ENCODE data around the gene TLE3.
A peak's percentile ranks its signal among the peaks of the same experiment; 100 is the strongest.
"Not testable (repeated sequence)": the region's sequence is repeated elsewhere in the genome, so short reads cannot be mapped to it uniquely, and the experiment has no call there.

Gene TLE3

DNA sequence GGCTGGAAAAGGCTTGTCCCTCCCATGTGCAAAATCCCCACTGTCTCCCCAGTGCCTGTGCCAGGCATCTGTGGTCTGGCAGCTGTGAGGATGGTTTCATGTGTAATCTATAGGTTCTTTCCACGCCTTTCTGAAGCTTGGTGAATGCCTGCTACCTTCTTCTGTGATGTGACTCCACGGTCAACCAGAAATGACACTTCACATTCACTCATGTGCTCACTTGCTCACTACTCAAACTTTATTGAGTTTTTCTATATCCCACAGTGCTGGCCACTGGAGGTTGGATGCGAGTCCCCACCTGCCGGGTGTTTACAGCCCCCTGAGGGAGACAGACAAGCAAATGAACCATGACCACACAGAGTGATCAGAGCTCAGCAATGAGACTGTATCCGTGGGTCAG lies 27.9 kb upstream of the TLE3 start:
- no peak for DNase-seq

DNA sequence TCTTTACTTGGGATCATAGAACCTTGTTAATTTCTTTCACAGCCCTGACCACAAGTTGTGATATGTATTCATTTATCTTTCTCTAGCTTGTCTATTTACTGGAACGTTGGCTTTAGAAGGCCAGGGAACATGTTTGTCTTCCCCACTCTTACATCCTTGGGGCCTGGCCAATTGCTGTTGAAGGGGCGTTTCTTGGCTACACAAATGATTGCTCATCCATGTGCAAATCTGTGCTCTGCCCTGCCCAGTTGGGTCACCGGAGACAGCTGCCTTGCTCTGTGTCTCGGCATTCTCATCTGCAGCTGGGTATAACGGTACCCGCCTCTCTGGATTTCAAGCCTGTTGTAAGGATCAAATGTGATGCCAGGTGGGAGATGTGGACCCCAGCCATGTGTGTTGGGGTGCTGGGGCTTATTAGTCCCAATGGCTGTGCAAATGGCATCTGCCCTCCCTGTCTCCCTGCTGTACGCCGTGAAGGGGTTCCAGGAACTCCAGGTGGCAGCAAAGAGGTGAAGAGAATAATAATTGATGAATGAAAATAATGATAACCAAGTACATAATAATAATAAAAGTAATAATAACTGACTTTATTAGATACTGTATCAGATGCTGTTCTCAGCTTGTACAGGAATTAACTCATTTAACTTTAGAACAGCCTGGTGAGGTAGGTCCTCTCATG lies 24.0 kb upstream of the TLE3 start:
- DNase-seq: no peak

DNA sequence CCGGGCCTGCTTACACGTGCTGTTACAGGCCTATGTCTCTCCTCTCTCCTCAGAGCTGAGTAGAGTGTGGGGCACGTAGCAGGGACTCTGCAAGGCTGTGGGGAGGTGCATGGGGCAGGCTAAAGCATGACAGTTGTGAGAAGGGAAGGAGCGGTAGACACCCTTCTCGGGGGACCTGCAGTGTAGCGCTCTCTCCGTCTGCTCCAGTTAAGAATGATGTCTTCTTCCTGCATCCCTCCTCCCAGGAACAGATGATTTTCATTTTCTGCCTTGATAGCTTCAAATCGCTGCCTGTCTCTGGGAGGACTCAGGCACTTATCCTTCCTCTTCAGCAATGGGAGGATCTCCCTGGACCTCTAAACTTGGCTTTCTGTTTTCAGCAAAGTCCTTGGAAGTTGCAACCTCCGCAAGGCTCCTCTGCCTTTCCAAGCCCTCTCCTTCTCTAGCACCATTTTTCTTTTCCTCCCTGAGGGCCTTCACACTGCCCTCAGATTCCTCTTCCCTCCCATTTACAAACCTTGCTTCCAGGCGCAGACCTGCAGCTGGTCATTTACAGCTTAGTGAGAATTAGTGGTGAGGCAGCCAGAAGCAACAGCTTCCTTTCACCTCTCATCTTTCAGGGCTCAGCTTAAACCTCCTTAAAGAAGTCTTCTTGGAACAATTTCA lies 23.4 kb upstream of the TLE3 start:
- no peak for DNase-seq

DNA sequence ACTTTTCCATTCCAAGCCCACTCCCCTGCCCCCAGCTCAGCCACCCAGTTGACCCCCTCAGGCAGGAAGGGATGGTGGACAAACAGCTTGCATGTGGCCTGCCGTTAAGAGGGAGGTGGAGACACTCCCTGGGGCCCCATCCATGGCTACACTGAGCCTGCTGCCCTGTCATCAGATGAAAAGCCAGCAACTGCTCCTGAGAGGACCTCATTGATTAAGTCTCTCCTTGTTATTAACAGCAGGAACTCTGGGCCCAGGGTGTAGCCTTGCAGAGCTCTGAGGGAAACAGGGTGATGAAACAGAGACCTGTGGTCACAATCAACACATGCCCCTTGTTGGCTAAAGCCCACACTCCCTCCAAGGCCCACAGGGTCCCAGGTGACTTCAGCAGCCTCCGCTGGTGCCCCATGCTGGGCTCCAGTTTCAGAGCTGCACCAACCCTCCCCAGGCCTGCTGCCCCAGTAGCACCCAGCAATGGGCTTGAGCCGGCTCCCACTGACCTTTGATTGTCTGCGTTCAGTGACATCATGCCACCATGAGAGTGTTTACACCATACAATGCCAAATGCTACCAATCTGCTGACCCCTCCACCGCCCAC lies 22.3 kb upstream of the TLE3 start:
- no peak for DNase-seq

DNA sequence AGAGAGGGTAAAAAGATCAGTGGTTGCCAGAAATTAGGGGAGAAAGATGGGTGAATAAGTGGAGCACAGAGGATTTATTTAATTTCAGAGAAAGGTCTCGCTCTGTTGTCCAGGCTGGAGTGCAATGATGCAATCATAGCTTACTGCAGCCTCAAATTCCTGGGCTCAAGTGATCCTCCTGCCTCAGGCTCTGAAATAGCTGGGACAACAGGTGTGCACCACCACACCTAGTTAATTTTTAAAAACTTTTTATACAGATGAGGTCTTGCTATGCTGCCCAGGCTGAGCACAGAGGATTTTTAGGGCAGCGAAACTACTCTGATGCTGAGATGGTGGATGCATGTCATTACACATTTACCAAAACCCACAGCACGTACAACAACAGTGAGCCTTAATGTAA lies 20.9 kb upstream of the TLE3 start:
- DNase-seq: no peak

DNA sequence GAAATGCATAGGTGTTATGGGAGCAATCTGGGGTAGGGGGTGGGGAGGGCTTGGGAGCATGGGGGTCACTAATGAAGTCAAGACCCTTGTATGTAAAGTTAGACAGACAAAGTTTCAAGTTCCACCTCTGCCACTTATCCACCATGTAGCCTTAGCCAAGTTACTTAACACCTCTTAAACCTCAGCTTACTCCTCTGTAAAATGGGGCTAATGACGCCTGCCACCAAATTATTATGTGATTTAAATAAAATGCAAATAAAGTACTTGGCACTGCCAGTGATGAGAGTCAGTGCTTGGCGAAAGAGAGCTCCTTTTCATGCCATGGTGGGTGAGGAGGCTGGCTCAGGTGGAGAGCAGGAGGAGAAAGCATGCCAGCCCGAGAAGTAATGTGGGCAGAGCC lies 18.6 kb upstream of the TLE3 start:
- DNase-seq: no peak

DNA sequence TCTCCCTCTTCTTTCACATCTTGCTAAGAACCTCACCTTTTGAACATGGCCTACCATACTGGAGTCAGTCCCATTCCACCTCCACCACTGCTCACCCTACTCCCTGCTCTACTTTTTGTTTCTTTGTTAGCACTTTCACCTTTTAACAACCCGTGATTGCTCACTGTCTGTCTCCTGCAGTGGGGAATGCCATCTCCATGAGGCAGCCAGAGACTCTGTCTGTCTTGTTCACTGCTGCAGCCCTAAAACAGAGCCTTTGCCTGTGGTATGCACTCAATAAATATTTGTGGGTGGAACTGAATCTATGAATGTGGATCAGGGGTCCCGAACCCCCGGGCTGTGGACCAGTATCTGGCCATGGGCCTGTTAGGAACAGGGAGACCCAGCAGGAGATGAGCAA lies 16.5 kb upstream of the TLE3 start:
- no peak for DNase-seq

DNA sequence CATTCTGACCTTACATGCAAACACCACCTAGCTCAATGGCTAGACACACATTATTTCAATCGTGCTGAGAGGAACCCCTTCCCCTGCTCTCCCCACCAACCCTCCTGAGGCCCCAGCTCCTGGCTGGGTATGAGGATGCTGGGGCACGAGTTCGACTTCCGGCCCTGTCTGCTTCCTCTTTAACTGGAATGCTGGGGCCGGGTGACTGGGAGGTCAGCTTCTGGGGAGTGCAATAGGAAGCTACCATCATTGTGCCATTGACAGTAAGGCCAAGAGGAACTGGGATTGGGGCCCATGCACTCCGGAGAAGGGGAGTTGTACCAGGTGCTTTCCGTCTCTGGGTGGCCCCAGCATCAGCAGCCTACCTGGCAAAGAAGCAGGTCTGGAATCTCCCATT lies 15.6 kb upstream of the TLE3 start:
- no peak for DNase-seq

DNA sequence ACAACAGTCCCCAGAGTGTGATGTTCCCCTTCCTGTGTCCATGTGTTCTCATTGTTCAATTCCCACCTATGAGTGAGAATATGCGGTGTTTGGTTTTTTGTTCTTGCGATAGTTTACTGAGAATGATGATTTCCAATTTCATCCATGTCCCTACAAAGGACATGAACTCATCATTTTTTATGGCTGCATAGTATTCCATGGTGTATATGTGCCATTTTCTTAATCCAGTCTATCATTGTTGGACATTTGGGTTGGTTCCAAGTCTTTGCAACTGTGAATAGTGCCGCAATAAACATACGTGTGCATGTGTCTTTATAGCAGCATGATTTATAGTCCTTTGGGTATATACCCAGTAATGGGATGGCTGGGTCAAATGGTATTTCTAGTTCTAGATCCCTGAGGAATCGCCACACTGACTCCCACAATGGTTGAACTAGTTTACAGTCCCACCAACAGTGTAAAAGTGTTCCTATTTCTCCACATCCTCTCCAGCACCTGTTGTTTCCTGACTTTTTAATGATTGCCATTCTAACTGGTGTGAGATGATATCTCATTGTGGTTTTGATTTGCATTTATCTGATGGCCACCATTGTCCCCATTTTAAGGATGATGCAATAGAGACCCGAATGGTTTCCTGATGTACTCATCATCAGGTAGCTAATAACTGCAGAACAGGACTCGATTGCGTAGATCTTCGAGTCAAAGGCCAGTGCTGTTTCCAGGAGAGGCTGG lies 15.0 kb upstream of the TLE3 start:
- DNase-seq: not testable (repeated sequence)

DNA sequence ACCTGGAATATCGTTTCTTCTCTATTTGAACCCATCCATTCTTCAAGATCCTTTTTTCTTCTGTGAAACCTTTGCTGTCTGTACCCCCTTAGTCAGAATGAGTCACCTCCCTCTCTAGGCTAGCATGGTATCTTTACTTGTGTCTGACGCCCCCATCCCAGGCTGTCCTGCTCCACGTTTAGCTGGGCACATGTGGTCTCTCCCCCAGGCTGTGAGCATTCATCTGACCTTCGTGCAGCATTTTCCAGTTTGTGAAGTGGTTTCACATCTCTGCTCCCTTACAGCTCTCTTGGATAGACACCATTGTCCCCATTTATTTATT lies 14.3 kb upstream of the TLE3 start:
- no peak for DNase-seq

DNA sequence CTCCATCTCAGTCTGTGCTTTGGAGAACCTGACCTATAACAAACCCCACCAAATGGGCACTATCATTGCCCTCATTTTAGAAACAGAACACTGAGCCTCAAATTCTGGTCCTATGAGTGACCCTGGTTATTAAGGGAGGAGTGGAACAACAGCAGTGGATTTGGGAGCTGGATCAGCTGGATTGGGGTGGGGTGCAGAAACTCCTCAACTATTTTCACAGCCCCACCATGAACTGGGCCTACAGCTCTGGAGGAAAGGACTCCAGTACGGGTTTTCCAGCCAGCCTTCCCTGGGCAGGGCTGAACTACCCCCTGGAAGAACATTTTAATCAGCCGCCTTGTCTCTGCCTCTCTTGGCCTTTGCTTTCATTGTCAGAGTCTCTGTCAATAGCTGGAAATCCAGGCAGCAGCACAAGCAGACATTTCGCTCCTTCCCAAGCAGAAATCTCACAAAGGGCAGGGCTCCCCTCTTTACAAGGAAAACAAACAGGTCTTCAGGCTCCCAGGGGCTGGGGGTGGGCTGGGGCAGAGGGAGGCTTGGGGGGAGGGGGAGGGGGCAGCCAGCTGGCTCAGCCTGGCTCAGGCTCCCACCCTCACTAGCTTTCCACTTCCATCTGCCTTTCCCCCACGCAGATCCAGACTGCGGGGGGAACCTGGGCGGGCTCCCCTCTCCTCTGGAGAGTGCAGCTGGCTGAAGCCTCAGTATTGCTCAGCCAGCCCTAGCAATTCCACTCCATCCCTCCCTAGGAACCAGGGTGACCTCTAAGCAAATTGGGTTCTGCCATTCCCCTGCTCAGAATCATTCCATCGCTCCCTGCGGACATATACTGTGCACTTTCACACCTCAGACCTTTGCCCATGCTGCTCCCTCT lies 13.7 kb upstream of the TLE3 start:
- peak; percentile 32 for DNase-seq

DNA sequence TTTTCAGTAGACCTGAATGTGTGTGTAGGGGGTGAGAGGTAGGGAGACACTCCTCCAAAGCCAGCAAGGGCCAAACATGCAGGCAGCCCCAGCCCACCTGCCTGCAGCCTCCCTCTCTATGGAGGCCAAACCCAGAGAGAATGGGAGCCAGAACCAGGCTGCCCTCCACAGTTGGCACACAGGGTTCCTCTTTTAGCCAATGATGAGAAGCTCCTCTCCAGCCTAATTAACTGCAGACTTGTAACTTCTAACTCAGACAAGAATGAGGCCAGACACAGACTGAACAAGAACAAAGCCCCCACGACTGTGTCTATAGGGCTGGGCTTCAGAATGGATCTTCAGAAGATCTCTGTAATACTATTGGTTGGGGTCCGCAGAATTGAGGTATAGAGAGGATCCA lies 12.3 kb upstream of the TLE3 start:
- DNase-seq: no peak

DNA sequence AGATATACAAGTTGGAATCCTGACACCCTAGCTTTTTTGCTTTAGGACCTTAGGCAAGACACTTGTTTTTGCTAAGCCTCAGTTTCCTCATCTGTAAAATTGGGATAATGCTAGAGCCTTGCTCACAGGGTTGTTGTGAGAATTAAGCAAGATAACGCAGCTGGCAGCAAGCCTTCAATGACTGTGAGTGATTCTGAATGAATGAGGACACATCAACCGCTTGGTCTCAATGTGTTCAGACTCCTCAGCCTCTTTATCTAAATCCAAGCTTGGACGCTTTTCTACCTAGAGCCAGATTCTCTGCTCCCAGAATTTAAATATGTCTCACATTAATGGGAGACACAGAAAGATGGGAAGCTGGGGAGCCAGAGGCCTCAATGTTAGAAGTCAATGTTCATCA lies 11.8 kb upstream of the TLE3 start:
- DNase-seq: no peak

DNA sequence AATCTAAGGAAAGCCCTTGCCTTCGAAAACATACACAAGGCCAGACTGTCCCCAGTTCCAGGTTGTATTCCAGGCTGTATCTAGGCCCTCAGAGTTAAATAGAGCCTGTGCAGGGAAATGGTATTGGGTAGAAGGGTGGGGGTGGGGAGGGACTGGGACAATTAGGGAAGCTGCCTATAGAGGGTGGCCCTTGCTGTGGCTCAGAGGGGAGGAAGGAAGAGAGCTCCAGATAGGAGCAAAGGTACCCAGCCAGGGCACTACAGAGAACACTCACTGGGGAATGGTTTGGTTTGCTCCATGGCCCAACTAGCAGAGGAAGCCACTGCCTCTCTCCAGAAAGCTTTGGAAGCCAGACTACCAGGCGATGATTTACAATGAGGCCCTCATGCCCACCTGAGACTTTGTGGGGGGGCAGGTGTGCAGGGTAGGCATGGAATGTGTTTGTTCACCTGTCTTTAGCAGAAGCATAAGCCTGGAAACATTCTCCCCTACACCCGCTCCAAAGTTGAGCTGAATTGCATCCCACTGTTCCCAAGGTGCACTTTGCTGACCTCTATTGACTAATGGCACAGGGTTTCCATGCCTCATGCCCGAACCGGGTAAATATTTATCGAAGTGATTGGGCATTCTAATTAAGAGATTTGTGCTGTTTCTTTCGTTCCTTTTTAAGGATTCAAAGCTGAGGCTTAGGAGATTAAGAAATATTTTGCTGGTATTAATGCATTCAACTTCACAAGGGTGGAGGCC lies 6.3 kb upstream of the TLE3 start:
- DNase-seq: no peak

DNA sequence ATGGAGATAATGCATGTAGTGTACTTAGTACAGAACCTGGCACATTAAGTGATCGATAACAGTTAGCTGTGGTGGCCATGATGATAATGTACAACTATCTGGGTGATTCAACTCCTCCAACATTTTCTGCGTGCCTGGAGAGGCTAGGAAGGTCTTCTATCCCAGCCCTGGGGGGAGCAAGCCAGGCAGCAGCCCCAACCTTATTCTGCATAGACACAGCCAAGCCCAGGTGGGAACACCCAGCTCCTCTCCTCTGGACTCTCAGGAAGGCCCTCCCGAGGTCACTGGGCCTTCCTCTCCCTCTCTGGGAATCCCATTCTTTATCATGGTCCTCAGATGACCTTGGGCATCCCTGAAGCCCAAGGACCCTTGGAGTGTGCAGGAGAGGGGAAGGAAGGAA lies 5.1 kb upstream of the TLE3 start:
- DNase-seq: no peak

DNA sequence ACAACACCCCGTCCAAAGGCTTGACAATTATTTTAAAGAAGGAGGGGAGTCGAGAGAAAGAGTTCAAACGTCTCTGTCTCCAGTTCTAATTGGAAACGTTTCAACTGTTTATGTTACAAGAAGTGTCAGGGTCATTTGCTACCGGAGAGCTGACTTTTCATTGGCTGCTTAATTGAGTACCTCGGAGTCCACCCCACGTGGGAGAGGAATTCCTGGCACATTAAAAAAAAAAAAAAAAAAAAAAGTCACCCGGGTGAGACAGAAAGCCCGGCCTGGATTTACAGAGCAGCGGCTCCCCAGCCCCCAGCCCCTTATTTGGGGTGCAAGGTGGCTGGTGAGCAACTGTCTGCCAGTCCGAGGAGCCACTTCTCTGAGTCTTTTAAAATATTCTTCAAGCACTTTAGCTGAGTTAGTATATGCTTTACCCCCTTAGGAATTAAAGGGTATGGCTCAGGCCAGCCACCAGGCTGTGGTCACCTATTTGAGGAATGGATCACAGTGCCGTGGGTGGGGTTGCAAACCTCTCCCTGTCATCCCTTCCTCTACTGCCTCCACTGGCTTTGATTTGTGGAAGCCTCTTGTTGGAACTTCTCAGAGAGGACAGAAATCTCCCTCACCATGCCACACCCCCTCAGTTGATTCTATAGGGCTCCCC lies 3.9 kb upstream of the TLE3 start:
- DNase-seq: peak; percentile 29

DNA sequence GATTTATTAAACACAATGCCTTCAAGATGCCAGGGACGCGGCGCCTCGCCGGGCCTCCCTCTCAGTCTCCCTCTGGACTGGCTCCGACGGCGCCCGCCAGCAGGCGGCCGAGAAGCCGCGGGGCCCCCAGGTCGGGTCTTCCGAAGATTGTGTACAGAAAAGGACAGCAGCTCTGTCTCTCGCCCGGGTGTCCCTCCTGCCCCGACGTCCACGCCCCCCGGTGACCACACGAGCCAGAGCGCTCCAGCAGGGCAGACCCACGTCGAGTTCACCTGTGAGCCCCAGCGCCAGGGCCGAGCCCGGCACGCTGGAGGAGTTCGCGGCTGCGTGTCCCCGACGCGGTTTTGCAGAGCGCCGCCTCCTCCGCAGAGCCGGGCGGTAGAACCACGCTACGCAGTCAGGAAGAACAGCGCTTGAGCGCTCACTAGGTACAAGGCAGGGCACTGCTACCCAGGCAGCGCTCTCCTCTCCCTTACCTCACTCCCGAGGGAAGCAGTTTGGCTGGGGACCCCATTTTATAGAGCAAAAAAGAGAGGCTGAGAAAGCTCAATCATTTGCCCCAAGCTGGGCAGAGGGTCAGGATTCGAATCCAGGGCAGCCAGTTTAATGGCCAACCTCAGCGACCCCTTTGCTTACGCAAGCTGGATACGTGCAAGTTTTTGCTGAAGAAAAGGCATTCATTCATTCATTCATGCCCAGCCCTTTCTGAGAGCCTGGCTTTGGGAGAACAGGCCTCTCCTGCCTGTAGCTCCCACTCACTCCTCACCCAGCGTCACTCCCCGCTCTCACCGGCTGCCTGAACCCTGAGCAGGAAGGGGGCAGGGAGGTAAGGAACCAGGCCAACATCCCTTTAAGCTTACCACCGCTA lies 3.0 kb upstream of the TLE3 start:
- no peak for DNase-seq

DNA sequence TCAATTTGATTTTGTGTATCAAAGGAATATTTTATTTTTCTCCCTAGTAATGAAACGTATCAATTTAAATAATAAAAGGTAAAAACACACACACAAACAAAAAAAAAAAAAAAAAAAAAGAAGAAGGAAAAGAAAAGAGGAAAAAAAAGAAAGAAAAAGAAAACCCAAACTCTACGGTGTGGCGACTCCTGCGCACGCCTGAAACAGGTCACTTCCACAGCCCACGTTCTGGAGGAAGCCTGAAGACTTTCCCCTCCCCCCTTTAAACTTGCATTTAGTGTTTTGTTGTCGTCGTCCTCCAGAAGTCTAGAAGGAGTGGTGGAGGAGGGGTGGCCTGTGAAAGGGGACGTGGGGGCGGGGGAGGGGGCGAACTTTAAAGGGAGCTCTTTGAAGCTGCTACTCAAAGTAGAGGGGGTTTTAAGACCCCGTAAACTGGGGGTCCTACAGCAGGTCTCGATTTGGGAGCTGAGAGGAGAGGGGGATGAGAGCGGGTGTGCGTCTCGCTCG lies 2.3 kb upstream of the TLE3 start:
- no peak for DNase-seq

DNA sequence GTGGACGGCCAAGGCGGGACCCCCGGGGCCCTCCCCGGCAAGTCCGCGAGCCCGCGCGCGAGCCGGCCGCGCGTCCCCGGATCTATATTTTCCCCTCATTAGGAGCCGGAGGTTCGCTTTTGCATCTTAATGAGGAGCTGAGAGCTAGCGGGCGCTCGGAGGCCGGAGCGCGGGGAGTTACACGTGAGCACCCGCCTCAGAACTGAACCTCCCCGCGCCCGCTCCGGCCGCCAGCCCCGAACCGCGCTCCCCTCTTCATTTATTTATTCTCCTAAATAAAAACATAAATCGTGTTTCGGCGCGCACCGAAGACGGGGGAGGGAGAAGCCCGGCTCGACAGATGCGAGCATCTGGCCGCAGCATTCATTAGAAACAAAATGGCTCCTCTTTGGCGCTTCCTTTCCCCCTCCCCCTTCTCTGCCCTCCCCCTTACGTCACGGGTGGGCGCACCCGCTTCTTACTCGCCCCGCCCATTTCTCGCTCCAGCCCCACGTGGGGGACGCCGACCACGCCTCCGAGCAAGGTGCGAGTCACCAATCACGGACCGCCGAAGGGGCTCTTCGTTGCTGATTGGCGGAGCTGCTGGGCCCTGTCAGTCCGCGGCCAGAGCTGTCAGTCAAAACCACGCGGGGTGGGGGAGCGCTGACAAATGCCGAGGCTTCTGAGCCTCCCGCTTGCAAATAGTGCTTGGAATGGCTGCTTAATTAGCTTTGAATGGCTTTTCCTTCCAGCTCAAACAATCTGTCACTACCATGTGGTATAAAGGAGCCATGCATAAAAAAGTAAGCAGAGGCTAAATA lies 1.6 kb upstream of the TLE3 start:
- DNase-seq: peak; percentile 99

All from NCI-H2081 treated with DMSO at 0.1 percent for 48 hours (cell line).